Measurements from ENCODE around the gene NAV1. TPM values are rescaled to one million over a fixed set of nuclear protein-coding genes. Genes with fewer than 3 reads are reported as not detected.

The NAV1 gene
- total RNA-seq, 4 donors from 2014 or later, result 26.0 to 84.1 (median 67.6) TPM

DNA sequence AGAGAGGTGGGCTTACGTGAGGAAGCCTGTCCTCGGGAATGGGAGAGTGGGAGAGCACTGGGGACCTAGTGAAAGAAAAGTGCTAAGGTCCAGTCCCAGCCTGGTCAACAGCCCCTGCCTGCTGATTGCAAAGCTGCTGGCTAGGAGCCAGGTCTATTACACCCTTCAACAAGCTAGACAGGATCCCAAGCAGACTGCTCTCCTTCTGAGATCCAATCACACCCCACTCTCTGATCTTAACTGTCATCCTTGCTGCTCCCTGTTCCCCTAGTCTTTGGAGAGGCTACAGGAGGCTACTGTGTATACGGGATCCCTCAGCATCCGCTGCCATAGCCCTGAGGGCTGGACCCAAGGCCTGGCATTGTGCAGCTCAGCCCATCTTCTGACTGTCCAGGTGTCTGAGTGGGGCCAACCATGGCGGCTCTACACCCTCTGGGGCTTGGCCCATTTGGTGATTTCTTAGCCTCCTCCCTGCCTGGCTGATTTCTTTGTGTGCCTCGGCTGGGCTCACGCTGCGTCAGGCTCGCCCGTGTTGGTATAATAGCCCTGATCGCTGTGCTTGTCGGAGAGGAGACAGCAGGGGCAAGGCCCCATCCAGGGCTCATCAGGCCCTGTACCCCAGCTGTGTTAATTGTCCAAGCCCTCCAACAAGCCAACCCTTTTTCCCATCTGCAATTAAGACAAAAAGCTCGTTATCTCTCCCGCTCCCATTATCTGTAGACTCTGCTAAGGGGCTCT is 43.9 kb downstream of the NAV1 start:
- ATAC-seq (ENCODE audit: low FRiP score), result no peak
- TF ChIP-seq, protein P1, sequence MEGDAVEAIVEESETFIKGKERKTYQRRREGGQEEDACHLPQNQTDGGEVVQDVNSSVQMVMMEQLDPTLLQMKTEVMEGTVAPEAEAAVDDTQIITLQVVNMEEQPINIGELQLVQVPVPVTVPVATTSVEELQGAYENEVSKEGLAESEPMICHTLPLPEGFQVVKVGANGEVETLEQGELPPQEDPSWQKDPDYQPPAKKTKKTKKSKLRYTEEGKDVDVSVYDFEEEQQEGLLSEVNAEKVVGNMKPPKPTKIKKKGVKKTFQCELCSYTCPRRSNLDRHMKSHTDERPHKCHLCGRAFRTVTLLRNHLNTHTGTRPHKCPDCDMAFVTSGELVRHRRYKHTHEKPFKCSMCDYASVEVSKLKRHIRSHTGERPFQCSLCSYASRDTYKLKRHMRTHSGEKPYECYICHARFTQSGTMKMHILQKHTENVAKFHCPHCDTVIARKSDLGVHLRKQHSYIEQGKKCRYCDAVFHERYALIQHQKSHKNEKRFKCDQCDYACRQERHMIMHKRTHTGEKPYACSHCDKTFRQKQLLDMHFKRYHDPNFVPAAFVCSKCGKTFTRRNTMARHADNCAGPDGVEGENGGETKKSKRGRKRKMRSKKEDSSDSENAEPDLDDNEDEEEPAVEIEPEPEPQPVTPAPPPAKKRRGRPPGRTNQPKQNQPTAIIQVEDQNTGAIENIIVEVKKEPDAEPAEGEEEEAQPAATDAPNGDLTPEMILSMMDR (IDR thresholded peaks at IDR 0.05), result no peak
- no peak for DNase-seq (ENCODE audit: low spot score)

DNA sequence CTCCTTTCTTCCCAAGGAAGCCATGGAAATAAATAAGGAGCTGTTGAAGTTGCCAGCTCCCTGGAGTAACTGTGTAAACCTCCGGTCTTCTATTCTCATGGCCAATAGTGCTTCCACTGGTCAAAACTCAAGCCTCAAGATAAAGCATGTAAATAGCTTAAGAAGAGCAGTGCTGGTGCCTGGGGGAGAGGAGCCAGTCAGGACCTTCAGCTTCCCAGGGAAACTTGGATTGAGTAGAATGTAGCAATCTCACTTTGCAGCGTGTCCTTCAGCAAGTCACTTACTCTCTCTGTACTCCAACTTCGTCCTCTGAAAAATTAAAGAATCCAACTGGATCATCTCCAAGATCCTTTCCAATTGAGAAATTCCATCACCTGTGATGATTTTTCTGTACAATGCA is 44.7 kb downstream of the NAV1 start:
- TF ChIP-seq, protein P1 (IDR thresholded peaks at IDR 0.05), result no peak
- DNase-seq (ENCODE audit: low spot score) (no peak), ATAC-seq (ENCODE audit: low FRiP score) (no peak)

DNA sequence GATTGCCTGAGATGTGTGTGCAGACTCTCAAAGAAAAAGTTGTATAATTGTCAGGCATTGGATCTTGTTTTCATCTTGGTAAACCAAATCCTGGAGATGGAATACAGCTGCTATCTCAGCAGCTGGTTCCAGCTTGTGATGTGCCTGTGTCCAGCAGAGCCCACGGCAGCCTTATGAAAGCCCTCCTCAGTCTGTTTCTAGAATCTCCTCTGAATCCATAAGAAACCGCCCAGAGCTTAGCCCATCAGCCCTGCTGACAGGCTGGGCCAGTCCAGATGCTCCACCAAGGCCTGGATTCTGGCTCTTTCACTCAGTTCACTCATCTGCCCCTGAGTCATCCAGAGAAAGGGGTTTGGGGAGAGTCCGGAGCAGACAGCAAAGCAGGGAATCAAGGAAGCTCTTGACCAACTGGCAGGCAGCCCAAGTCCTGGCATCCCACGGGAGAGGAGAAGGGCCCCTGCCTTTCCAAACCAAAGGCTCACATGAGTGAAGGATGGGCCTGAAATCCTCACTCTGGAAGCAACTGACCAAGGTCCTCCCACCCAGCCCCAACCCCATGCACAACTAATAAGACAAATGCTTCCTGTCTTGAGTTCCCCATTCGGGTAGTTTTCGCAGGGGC is 45.7 kb downstream of the NAV1 start:
- ATAC-seq (ENCODE audit: low FRiP score), result peak; percentile 25
- DNase-seq (ENCODE audit: low spot score), result no peak
- TF ChIP-seq, protein P1 (IDR thresholded peaks at IDR 0.05), result no peak

DNA sequence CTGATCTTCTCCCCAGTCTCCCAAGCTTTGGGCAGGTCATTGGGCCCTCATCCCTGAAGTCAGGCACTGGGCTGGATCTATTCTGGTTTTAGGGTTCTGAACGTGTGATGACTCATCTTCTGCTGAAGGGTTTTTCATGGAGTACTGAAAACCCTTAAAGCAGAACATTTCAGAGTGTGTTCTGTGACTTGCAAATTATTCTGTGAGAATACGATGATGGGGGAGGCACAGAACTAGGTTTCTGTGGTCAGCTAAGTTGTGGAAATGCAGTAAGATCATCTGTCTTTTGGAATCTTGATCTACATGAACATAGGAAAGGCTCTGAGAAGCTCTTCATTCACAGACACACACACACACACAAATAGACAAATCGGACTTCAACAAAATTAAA is 46.2 kb downstream of the NAV1 start:
- ATAC-seq (ENCODE audit: low FRiP score) (no peak), DNase-seq (ENCODE audit: low spot score) (no peak)
- TF ChIP-seq, protein P1 (IDR thresholded peaks at IDR 0.05), result no peak

DNA sequence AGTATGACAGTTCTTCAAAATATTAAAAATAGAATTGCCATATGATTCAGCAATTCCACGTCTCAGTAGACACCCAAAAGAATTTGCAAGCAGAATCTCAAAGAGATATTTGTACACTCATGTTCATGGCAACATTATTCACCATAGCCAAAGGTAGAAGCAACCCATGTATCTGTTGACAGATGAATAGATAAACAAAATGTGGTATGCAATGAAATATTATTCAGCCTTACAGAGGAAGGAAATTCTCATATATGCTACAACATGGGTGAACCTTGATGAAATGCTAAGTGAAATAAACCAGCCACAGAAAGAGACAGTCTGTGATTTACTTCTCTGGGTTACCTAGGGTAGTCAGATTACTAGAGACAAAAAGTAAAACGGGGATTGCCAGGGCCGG is 47.0 kb downstream of the NAV1 start:
- no peak for ATAC-seq (ENCODE audit: low FRiP score)
- no peak for DNase-seq (ENCODE audit: low spot score)
- TF ChIP-seq, protein P1 (IDR thresholded peaks at IDR 0.05), result no peak

DNA sequence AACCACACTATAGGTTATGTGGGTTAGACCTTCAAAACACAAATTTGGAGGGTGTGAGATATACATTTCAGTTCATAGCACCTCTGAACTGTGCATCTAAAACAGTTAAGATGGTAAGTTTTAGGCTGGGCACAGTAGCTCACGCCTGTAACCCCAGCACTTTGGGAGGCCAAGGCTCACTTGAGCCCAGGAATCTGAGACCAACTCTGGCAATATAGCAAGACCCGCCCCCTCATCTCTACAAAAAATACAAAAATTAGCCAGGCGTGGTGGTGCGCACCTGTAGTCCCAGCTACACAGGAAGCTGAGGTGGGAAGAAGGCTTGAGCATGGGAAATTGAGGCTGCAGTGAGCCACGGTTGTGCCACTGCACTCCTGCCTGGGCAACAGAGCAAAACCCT is 47.9 kb downstream of the NAV1 start:
- DNase-seq (ENCODE audit: low spot score) (no peak), ATAC-seq (ENCODE audit: low FRiP score) (no peak)
- TF ChIP-seq, protein P1 (IDR thresholded peaks at IDR 0.05), result no peak

DNA sequence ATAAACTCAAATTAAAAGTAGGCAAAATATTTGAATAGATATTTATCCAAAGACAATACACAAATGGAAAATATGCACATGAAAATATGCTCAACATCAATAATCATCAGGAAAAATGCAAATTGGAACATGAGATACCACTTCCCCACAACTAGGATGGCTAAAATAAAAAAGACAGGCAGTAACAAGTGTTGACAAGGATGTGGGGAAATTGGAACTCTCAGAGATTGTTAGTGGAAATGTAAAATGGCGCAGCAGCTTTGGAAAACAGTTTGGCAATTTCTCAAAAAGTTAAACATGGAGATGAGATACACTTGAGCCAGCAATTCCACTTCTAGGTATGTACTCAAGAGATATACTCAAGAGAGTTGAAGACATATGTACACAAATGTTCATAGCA is 48.8 kb downstream of the NAV1 start:
- TF ChIP-seq, protein P1 (IDR thresholded peaks at IDR 0.05), result no peak
- no peak for DNase-seq (ENCODE audit: low spot score)
- ATAC-seq (ENCODE audit: low FRiP score), result no peak

Data from omental fat pad (tissue), 4 donors.